Suprapubic skin (tissue), 4 donors: ENCODE measurements around the gene SAMM50.

Experiments
- CTCF ChIP-seq, 2 donors: fragments of 200-600 bp in 1 of 2; fragments of 450-650 bp in 1 of 2; sonication (generic) in 1 of 2; IDR thresholded peaks; one replicate each; pipeline ENCODE4 v1.5.1; 2016 to 2019; ENCODE audit warnings: antibody characterized with exemption in 2 of 2, mild to moderate bottlenecking in 1 of 2, moderate library complexity in 1 of 2
- POLR2A ChIP-seq, 2 donors: fragments of 450-650 bp; IDR thresholded peaks; one replicate each; pipeline ENCODE4 v1.6.1; 2017; ENCODE audit warnings: antibody characterized with exemption in 2 of 2, mild to moderate bottlenecking in 2 of 2, moderate library complexity in 2 of 2
- POLR2AphosphoS5 ChIP-seq, 3 donors: sonication (generic); formaldehyde crosslinking; IDR thresholded peaks; one replicate each; pipeline ENCODE4 v1.6.1; 2017; ENCODE audit warnings: antibody characterized with exemption in 3 of 3

DNA sequence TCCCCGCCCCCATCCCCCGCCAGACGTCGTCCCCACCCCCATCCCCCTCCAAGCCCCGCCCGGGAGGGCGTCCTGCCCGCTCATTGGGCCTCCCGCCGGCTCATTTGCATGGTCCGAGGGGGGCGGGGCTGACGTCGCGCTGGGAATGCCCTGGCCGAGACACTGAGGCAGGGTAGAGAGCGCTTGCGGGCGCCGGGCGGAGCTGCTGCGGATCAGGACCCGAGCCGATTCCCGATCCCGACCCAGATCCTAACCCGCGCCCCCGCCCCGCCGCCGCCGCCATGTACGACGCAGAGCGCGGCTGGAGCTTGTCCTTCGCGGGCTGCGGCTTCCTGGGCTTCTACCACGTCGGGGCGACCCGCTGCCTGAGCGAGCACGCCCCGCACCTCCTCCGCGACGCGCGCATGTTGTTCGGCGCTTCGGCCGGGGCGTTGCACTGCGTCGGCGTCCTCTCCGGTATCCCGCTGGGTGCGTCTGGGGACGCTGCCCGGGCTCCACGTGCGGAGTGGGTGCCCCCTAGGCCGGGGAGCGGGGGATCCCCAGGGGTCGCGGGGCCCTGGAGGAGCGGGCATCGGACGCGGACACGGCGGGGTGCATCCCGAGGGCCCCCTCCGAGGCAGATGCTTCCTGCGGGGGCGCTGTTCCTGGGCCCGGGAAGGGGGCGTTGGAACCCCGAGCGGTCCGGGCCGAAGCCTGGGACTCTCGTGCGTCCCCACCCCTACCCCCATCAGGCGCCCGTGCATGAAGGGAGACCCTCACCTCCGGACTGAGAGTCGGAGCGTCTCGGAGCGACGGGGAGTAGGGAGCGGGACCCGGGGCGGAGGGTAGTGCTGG is 31.4 kb upstream of the SAMM50 start, which contains the start of gene PNPLA3:
- TF ChIP-seq CTCF (IDR thresholded peaks at IDR 0.05) = no peak
- no peak for TF ChIP-seq POLR2A (IDR thresholded peaks at IDR 0.05)
- TF ChIP-seq POLR2AphosphoS5 (IDR thresholded peaks at IDR 0.05) = no peak
